Measurements from ENCODE around the gene LRAT.

The LRAT gene

DNA sequence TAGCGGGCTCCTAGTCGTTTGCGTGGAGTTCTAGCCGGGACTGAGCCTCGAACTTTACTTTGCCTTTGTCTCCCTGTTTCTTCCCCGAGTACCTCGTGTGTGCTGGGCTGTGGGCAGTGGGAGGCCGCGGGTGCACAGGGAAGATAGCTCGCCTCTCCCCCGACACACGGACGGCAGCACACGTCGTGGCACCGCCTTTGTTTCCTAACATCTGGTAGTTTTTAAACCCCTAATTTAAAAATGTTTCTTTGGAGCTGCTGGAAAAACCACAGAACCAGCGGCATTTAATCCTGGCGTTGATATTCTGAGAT lies 38.1 kb downstream of the LRAT start:
- TF ChIP-seq, protein P1, sequence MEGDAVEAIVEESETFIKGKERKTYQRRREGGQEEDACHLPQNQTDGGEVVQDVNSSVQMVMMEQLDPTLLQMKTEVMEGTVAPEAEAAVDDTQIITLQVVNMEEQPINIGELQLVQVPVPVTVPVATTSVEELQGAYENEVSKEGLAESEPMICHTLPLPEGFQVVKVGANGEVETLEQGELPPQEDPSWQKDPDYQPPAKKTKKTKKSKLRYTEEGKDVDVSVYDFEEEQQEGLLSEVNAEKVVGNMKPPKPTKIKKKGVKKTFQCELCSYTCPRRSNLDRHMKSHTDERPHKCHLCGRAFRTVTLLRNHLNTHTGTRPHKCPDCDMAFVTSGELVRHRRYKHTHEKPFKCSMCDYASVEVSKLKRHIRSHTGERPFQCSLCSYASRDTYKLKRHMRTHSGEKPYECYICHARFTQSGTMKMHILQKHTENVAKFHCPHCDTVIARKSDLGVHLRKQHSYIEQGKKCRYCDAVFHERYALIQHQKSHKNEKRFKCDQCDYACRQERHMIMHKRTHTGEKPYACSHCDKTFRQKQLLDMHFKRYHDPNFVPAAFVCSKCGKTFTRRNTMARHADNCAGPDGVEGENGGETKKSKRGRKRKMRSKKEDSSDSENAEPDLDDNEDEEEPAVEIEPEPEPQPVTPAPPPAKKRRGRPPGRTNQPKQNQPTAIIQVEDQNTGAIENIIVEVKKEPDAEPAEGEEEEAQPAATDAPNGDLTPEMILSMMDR (IDR thresholded peaks at IDR 0.05; ENCODE audit: insufficient read depth, low read length, missing control alignments): no peak
- no peak overlapping the region for H3K4me3 ChIP-seq (ENCODE audit: low read depth, low read length)
- ChIA-PET POLR2A (no interaction called here), CTCF (interaction anchor here (0.7 to 1.6 kb wide), 3 partner anchors 95 to 229 kb away, joined by 3 read pairs; no protein-coding TSS in a partner anchor)
- DNase-seq (ENCODE audit: low read depth, low spot score): no peak

Data from AG04449 (cell line).